HL-60/S4 (cell line): ENCODE results near the gene RPUSD1.
"Not testable (repeated sequence)": the region's sequence is repeated elsewhere in the genome, so short reads cannot be mapped to it uniquely, and the experiment has no call there.

Experiments used
- in situ Hi-C: fragments of 300-500 bp; cut with MboI; formaldehyde crosslinking; loops from 2 replicates; pipeline ENCODE4 v1.14.3; 2022; ENCODE audit warnings: low sequenced_read_pairs

RPUSD1 gene

GRCh38 chr16:768428-768827 is 19.8 kb downstream of the RPUSD1 start:
- in situ Hi-C loops: no loop called here

- in situ Hi-C loops: no loop called here
Observed at GRCh38 chr16:767743-768235, 20.4 kb downstream of the RPUSD1 start.

GRCh38 chr16:766820-767640 is 21.2 kb downstream of the RPUSD1 start:
- in situ Hi-C loops: no loop called here

- in situ Hi-C loops: no loop called here
Observed at GRCh38 chr16:766008-766819, 22.0 kb downstream of the RPUSD1 start.

- in situ Hi-C loops: no loop called here
Observed at GRCh38 chr16:765488-765865, 22.7 kb downstream of the RPUSD1 start.

DNA sequence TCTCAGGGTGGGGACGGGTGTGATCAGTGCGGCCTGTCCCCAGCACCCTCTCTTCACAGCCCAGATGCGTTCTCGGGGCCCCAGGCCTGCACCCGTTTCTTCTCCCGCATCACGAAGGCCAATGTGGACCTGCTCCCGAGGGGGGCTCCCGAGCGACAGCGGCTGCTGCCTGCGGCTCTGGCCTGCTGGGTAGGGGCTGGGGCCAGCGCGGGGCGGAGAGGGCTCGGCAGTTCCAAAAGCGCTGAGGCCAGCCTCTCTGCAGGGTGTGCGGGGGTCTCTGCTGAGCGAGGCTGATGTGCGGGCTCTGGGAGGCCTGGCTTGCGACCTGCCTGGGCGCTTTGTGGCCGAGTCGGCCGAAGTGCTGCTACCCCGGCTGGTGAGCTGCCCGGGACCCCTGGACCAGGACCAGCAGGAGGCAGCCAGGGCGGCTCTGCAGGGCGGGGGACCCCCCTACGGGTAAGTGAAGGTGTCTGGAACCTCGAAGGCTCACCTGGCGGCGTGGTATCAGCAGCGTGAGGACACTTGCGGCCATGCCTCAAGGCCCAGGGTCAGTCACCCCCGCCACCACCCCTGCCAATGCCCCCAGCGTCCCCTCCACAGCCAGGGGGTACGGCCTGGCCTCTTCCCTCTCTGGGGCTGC is 23.2 kb downstream of the RPUSD1 start:
- in situ Hi-C loops: no loop called here

DNA sequence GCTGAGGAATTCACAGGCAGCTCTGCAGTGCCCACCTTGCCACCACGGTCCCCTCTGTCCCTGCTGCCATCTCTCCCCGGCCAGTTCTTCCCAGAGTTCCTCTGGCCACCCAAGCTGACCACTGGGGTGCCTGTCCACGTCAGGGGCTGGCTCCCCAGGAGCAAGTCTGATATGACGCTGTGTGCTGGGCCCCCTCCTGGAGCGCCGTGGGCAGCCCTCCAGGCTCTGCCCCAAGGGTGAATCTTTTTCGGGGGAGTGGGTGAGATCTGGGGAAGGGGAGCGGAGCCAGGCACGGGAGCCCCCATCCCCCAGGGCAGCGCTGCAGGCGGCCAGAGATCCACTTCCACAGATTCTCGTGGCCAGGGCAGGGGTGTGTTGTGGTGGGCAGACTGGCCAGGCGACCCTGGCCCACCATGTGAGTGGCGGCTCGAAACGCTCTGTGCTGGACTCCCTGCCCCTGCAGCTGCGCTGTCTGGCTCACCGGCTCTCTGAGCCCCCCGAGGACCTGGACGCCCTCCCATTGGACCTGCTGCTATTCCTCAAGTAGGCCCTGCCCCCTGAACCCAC is 23.9 kb downstream of the RPUSD1 start:
- in situ Hi-C loops: no loop called here

- in situ Hi-C loops: no loop called here
Observed at GRCh38 chr16:763369-764183, 24.6 kb downstream of the RPUSD1 start.

GRCh38 chr16:762595-763268 is 25.4 kb downstream of the RPUSD1 start:
- in situ Hi-C loops: no loop called here

DNA sequence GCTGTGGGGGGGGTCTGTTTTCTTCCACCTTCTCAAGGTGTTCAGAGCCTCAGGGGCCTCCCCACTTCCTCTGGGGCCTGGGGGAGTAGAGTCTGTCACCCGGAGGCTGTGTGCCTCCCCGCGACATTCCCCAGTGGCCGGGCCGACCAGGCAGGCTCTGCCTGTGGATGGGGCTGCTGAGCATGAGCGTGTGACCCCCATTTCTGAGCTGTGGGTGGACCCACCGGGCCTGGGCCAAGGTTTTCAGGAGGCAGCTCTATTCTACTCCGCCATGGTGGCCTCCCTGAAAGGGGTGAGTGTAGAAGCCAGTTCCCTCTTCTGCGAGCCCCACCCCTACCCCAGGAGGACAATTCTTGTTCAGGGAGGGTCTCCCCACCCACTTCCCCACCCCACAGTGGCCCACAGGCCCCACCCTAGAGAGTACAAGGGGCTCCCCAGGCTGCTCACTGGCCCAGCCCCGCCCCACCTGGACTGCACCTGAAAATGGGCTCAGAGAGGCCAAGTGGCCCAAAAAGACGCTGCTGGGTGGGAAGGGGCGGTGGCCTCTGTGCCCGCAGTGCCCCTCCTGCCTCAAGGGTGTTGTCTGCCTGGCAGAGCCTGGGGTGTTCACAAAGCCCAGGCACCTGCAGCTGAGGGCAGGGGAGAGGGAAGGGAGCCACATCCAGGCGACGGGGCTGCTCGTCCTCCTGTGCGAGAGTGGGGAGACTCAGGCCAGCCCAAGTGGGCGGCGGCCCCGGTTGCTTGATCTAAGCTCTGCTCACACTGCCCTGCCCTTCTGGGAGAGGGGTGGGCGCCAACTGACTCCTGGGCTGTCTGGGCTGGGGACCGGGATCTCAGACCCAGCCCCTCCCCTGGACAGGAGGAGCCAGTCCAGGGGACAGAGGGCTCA is 26.3 kb downstream of the RPUSD1 start:
- in situ Hi-C loops: no loop called here

DNA sequence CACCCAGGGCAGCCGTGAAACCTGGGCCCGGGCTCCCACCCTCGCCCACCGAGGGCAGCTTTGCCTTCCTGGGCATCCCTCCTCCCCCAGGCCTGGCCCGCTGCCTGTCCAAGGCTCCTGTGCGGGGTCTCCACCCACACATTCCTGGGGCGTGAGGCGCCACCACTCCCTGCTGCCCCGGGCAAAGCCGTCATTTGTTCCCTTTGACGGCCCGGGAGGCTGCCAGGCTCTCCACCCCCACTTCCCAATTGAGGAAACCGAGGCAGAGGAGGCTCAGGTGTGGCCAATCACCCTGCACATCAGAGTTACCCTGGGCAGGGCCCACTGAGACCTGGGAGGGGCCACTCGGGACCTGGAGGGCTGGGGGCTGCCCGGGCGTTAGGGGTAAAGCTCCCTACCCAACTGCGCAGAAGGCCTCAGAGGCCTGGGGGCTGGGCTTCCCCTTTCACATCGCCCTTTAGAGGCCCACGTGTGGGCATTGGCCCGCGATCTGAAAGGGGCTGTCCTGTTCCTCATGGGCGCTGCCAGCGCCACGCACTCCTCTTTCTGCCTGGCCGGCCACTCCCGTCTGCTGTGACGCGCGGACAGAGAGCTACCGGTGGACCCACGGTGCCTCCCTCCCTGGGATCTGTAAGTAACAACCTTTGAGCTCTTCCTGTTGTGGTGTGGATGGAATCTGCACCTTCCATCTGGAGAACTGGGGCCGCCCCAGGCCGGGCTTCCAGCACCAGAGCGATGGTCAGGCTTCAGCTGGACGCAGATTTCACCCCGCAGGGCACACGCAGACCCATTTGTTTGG is 27.4 kb downstream of the RPUSD1 start, which contains the start of gene MSLN:
MSLN (plus strand) TSS at position 190 of the 799 bp plus-strand sequence. CDS start 1,947 bp downstream, outside the sequence.
- in situ Hi-C loops: no loop called here

DNA sequence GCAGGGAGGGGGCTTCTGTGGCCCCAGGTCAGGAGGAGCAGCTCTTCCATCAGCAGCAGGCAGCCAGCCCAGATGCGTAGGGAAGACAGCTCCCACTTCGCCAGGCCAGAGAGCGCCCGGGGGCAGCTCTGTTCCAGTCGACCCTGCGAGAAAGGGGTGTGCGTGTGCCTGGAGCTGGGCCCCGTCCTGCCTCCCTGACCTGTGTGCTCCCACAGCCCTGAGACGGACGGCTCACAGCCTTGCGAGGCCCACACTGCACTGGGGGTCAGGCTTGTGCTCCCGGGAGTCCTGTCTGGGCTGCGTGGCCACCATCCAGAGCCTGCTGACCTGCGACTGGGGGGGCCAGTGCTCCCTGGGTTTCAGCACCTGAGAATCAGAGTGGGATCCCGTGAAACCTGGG is 28.1 kb downstream of the RPUSD1 start:
- in situ Hi-C loops: no loop called here

DNA sequence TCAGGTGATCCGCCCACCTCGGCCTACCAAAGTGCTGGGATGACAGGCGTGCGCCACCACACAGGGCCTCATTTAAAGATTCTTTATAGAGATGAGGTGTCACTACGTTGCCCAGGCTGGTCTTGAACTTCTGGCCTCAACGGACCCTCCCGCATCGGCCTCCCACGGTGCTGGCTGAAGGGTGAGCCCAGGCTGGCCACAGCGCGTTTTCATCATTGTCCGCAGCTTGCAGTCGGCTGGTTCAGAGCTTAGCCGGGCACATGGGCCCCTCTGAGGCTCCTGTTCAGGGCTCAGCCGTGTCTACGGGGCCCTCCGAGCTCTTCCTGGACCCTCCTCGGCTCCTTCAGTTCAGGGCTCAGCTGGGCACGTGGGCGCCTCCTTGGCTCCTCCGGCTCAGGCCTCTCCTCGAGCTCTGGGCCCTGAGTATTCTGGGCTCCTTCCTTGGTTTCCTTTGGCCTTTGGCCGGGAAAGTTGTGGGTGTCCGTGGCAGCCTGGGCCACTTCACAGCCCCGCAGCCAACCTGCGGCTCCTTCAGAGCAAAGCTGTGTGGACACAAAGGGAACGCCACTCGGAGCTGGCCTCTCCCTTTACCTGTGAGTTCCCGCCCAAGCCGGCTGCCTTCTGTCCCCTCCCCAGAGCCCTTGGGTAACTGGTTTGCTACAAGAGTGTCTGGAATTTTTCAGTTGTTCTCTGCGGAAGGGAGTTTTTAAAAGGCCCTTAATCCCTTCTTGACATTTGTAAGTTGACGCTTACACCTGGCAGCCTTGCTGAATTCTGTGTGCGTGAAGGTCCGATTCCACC is 28.9 kb downstream of the RPUSD1 start:
- in situ Hi-C loops: no loop called here

DNA sequence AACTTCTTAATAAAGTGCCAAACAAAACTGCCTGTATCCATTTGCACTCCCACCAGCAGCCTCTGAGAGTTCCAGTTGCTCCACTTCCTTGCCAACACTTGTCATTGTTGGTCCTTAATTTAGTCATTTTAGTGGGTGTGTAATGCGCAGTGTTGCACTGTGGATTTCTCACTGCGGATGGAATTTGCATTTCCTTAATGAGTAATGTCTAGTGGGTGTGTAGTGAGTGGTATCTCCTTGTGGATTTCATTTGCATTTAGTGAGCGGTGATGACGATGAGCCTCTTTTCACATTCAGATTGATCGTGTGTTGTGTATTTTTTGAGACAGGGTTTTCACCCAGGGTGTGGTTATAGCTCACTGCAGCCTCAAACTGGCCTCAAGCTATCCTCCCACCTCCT is 31.8 kb downstream of the RPUSD1 start:
- in situ Hi-C loops: no loop called here

- in situ Hi-C loops: no loop called here
Observed at GRCh38 chr16:754656-755055, 33.5 kb downstream of the RPUSD1 start.

GRCh38 chr16:754121-754607 is 34.0 kb downstream of the RPUSD1 start:
- in situ Hi-C loops: not testable (repeated sequence)

- in situ Hi-C loops: no loop called here
Observed at GRCh38 chr16:752007-752312, 36.2 kb downstream of the RPUSD1 start.
